ENCODE results near the gene POR.

The POR gene

GRCh38 chr7:75921479-75921878 is 6.5 kb downstream of the POR start:
- no peak overlapping the region for H3K9ac ChIP-seq (ENCODE audit: low read length)
- H3K27me3 ChIP-seq (ENCODE audit: control insufficient read depth, insufficient read depth, low read length) = no peaks in the 10 kb centered on the region
- H3K36me3 ChIP-seq (ENCODE audit: control insufficient read depth, insufficient read depth, low read length) = peaks cover 6% of the 10 kb centered on the region; the same call in 1 of the 2 replicates
- peaks cover 6% of the 10 kb centered on the region for H3K4me1 ChIP-seq (ENCODE audit: control insufficient read depth, insufficient read depth, low read length)
- no peaks in the 10 kb centered on the region for H3K9me3 ChIP-seq (ENCODE audit: control insufficient read depth, insufficient read depth, low read depth, low read length)
- H3K27ac ChIP-seq (ENCODE audit: low read depth, low read length) = no peak overlapping the region
- H3K4me3 ChIP-seq (ENCODE audit: low read depth, low read length) = no peak overlapping the region

GRCh38 chr7:75922966-75923603 is 8.1 kb downstream of the POR start:
- H3K4me3 ChIP-seq (ENCODE audit: low read depth, low read length) = no peak overlapping the region
- H3K9me3 ChIP-seq (ENCODE audit: control insufficient read depth, insufficient read depth, low read depth, low read length) = no peaks in the 10 kb centered on the region
- no peaks in the 10 kb centered on the region for H3K4me1 ChIP-seq (ENCODE audit: control insufficient read depth, insufficient read depth, low read length)
- peaks cover 6% of the 10 kb centered on the region; the same call in 1 of the 2 replicates for H3K36me3 ChIP-seq (ENCODE audit: control insufficient read depth, insufficient read depth, low read length)
- H3K27me3 ChIP-seq (ENCODE audit: control insufficient read depth, insufficient read depth, low read length) = no peaks in the 10 kb centered on the region
- no peak overlapping the region for H3K9ac ChIP-seq (ENCODE audit: low read length)
- H3K27ac ChIP-seq (ENCODE audit: low read depth, low read length) = no peak overlapping the region

GRCh38 chr7:75924256-75924655 is 9.3 kb downstream of the POR start:
- Histone ChIP-seq H3K36me3 (ENCODE audit: control insufficient read depth, insufficient read depth, low read length) (peaks cover 6% of the 10 kb centered on the region; the same call in 1 of the 2 replicates), H3K4me3 (ENCODE audit: low read depth, low read length) (no peak overlapping the region), H3K9ac (ENCODE audit: low read length) (no peak overlapping the region), H3K27me3 (ENCODE audit: control insufficient read depth, insufficient read depth, low read length) (no peaks in the 10 kb centered on the region), H3K27ac (ENCODE audit: low read depth, low read length) (no peak overlapping the region), H3K4me1 (ENCODE audit: control insufficient read depth, insufficient read depth, low read length) (no peaks in the 10 kb centered on the region), H3K9me3 (ENCODE audit: control insufficient read depth, insufficient read depth, low read depth, low read length) (no peaks in the 10 kb centered on the region)

GRCh38 chr7:75924889-75925288 is 9.9 kb downstream of the POR start:
- no peak overlapping the region for H3K9ac ChIP-seq (ENCODE audit: low read length)
- no peaks in the 10 kb centered on the region for H3K4me1 ChIP-seq (ENCODE audit: control insufficient read depth, insufficient read depth, low read length)
- H3K36me3 ChIP-seq (ENCODE audit: control insufficient read depth, insufficient read depth, low read length) = peaks cover 11% of the 10 kb centered on the region
- H3K27ac ChIP-seq (ENCODE audit: low read depth, low read length) = no peak overlapping the region
- no peak overlapping the region for H3K4me3 ChIP-seq (ENCODE audit: low read depth, low read length)
- H3K9me3 ChIP-seq (ENCODE audit: control insufficient read depth, insufficient read depth, low read depth, low read length) = 0 out of 2 replicates have a peak, but pooled peaks cover 4% of the 10 kb centered on the region
- H3K27me3 ChIP-seq (ENCODE audit: control insufficient read depth, insufficient read depth, low read length) = no peaks in the 10 kb centered on the region

DNA sequence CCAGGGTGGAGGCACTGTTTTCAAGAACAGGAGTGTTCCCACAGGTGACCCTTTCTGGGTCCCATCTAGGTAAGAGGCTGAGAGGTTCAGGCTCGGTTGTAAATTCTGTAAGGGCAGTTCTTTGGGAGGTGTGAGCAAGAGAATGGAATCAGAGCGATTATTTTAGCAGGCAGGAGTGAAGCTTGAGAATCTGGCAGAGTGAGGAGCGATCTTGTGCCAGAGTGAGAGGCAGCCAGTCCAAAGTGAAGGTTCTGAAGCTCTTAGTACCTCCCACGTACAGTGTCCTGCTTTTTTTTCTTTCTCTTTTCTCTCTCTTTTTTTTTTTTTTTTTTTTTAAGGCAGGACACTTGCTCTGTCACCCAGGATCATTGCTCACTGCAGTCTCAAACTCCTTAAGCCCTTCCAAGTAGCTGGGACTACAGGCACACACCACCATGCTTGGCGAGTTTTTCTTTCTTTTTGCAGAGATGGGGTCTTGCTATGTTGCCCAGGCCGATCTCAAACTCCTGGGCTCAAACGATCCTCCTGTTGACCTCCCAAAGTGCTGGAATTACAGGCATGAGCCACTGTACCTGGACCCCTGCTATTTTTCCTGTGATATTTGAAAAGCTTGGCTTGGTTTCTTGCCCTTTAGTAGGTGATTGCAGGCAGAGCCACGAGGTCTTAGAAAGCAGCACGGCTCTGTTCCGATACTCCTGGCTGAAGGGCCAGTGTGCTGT is 10.9 kb downstream of the POR start:
- H3K4me3 ChIP-seq (ENCODE audit: low read depth, low read length) = no peak overlapping the region
- H3K36me3 ChIP-seq (ENCODE audit: control insufficient read depth, insufficient read depth, low read length) = peaks cover 14% of the 10 kb centered on the region
- no peak overlapping the region for H3K9ac ChIP-seq (ENCODE audit: low read length)
- H3K27ac ChIP-seq (ENCODE audit: low read depth, low read length) = no peak overlapping the region
- H3K27me3 ChIP-seq (ENCODE audit: control insufficient read depth, insufficient read depth, low read length) = no peaks in the 10 kb centered on the region
- peaks cover 6% of the 10 kb centered on the region; the same call in 1 of the 2 replicates for H3K9me3 ChIP-seq (ENCODE audit: control insufficient read depth, insufficient read depth, low read depth, low read length)
- H3K4me1 ChIP-seq (ENCODE audit: control insufficient read depth, insufficient read depth, low read length) = no peaks in the 10 kb centered on the region

DNA sequence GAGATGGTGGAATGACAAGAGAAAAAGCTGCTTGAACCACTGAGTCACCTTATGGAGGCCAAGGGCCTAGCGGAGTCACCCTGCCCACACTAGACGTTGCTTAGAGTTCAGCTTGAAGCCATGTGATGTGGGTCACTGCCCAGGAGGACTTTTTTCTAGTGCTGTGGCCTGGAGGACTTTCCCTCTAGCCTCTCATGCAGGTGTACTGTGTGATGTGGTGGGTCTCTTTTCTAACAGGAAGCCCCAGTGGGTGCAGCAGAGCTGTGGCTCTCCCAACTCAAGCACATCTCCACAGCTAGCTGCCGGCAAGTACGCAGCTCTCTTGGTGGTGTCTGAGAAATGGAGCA is 13.6 kb downstream of the POR start:
- H3K36me3 ChIP-seq (ENCODE audit: control insufficient read depth, insufficient read depth, low read length) = peaks cover 8% of the 10 kb centered on the region
- peaks cover 9% of the 10 kb centered on the region; the same call in 1 of the 2 replicates for H3K9me3 ChIP-seq (ENCODE audit: control insufficient read depth, insufficient read depth, low read depth, low read length)
- H3K27ac ChIP-seq (ENCODE audit: low read depth, low read length) = no peak overlapping the region
- no peak overlapping the region for H3K4me3 ChIP-seq (ENCODE audit: low read depth, low read length)
- no peak overlapping the region for H3K9ac ChIP-seq (ENCODE audit: low read length)
- no peaks in the 10 kb centered on the region for H3K4me1 ChIP-seq (ENCODE audit: control insufficient read depth, insufficient read depth, low read length)
- H3K27me3 ChIP-seq (ENCODE audit: control insufficient read depth, insufficient read depth, low read length) = no peaks in the 10 kb centered on the region

DNA sequence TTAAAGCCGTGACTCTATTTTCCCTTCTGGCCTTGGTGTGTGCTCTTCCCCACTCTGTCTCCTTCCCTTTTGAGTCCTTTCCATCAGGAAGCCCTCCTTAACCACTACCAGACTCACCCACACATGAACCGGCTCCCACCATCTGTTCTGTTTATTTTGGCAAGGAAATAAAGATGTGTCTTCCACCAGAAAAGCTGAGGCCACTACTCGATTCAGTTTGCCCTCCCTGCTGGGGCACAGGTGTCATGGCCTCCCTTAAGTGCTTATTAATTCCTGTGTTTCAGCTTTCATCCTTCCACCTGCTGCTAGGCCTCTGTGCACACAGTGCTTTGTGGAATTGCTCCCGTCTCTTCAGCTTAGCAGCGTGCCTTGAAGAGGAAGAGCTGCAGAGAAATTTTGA is 16.7 kb downstream of the POR start:
- no peak overlapping the region for H3K4me3 ChIP-seq (ENCODE audit: low read depth, low read length)
- H3K4me1 ChIP-seq (ENCODE audit: control insufficient read depth, insufficient read depth, low read length) = no peaks in the 10 kb centered on the region
- peaks cover 10% of the 10 kb centered on the region for H3K36me3 ChIP-seq (ENCODE audit: control insufficient read depth, insufficient read depth, low read length)
- H3K27me3 ChIP-seq (ENCODE audit: control insufficient read depth, insufficient read depth, low read length) = no peaks in the 10 kb centered on the region
- no peak overlapping the region for H3K27ac ChIP-seq (ENCODE audit: low read depth, low read length)
- H3K9me3 ChIP-seq (ENCODE audit: control insufficient read depth, insufficient read depth, low read depth, low read length) = peaks cover 9% of the 10 kb centered on the region; the same call in 1 of the 2 replicates
- H3K9ac ChIP-seq (ENCODE audit: low read length) = no peak overlapping the region

- no peak overlapping the region for H3K27ac ChIP-seq (ENCODE audit: low read depth, low read length)
- H3K9ac ChIP-seq (ENCODE audit: low read length) = no peak overlapping the region
- no peak overlapping the region for H3K4me3 ChIP-seq (ENCODE audit: low read depth, low read length)
- peaks cover 10% of the 10 kb centered on the region for H3K36me3 ChIP-seq (ENCODE audit: control insufficient read depth, insufficient read depth, low read length)
- H3K9me3 ChIP-seq (ENCODE audit: control insufficient read depth, insufficient read depth, low read depth, low read length) = no peaks in the 10 kb centered on the region; the same call in 1 of the 2 replicates
- H3K27me3 ChIP-seq (ENCODE audit: control insufficient read depth, insufficient read depth, low read length) = no peaks in the 10 kb centered on the region
- H3K4me1 ChIP-seq (ENCODE audit: control insufficient read depth, insufficient read depth, low read length) = no peaks in the 10 kb centered on the region
Observed at GRCh38 chr7:75937958-75938786, 23.2 kb downstream of the POR start.

DNA sequence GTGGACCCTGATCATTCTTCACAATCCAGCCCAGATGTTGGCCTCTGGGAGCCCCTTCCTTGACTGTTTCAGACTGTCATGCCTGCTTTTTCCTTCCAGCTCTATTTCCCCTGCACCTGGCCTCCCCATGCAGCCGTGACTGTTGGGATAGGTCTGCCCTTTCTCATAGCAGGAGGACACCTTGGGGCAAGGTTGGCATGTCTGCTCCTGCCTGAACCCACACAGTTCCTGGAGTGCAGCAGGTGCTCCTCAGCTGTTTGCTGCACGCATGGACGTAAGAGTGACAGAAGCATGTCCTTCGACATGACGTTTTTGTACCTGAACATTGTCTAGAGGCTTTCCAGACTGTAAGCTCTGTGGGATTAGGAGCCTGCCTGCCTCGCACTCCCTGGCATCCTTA is 24.0 kb downstream of the POR start:
- H3K4me1 ChIP-seq (ENCODE audit: control insufficient read depth, insufficient read depth, low read length) = no peaks in the 10 kb centered on the region
- no peak overlapping the region for H3K4me3 ChIP-seq (ENCODE audit: low read depth, low read length)
- no peak overlapping the region for H3K27ac ChIP-seq (ENCODE audit: low read depth, low read length)
- H3K9ac ChIP-seq (ENCODE audit: low read length) = no peak overlapping the region
- no peaks in the 10 kb centered on the region; the same call in 1 of the 2 replicates for H3K9me3 ChIP-seq (ENCODE audit: control insufficient read depth, insufficient read depth, low read depth, low read length)
- no peaks in the 10 kb centered on the region for H3K27me3 ChIP-seq (ENCODE audit: control insufficient read depth, insufficient read depth, low read length)
- peaks cover 8% of the 10 kb centered on the region for H3K36me3 ChIP-seq (ENCODE audit: control insufficient read depth, insufficient read depth, low read length)

- H3K9ac ChIP-seq (ENCODE audit: low read length) = no peak overlapping the region
- no peak overlapping the region for H3K27ac ChIP-seq (ENCODE audit: low read depth, low read length)
- no peaks in the 10 kb centered on the region for H3K27me3 ChIP-seq (ENCODE audit: control insufficient read depth, insufficient read depth, low read length)
- H3K4me1 ChIP-seq (ENCODE audit: control insufficient read depth, insufficient read depth, low read length) = no peaks in the 10 kb centered on the region
- no peaks in the 10 kb centered on the region for H3K9me3 ChIP-seq (ENCODE audit: control insufficient read depth, insufficient read depth, low read depth, low read length)
- H3K4me3 ChIP-seq (ENCODE audit: low read depth, low read length) = no peak overlapping the region
- peaks cover 24% of the 10 kb centered on the region; the same call in 1 of the 2 replicates for H3K36me3 ChIP-seq (ENCODE audit: control insufficient read depth, insufficient read depth, low read length)
Observed at GRCh38 chr7:75943864-75944263, 28.9 kb downstream of the POR start.

DNA sequence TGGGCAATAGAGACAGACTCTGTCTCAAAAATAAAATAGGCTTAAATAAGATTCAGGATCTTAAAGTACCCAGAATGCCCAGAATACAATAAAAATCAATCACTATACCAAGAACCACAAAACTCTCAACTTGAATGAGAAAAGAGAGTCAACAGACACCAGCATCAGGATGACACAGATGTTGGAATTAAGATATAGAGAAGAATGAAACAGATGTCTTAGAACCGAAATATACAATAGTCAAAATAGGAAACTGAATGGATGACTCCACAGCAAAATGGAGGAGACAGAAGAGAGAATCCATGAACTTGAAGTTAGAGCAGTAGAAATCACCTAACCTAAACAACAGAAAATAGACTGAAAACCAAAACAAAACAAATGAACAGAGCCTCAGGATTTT is 29.6 kb downstream of the POR start:
- Histone ChIP-seq H3K27me3 (ENCODE audit: control insufficient read depth, insufficient read depth, low read length) (no peaks in the 10 kb centered on the region), H3K4me1 (ENCODE audit: control insufficient read depth, insufficient read depth, low read length) (no peaks in the 10 kb centered on the region), H3K36me3 (ENCODE audit: control insufficient read depth, insufficient read depth, low read length) (peaks cover 20% of the 10 kb centered on the region; the same call in 1 of the 2 replicates), H3K9me3 (ENCODE audit: control insufficient read depth, insufficient read depth, low read depth, low read length) (no peaks in the 10 kb centered on the region), H3K9ac (ENCODE audit: low read length) (no peak overlapping the region), H3K4me3 (ENCODE audit: low read depth, low read length) (no peak overlapping the region), H3K27ac (ENCODE audit: low read depth, low read length) (no peak overlapping the region)

Measured in HUES6 (cell line).